H9 (cell line): ENCODE data around the gene PTPN21. TPM values are rescaled to one million over a fixed set of nuclear protein-coding genes. Genes with fewer than 3 reads are reported as not detected.

ENCODE experiments used
- DNase-seq: peaks from one replicate; pipeline ENCODE4 v3.0.0-alpha.2; 2017
- H2AFZ ChIP-seq: one replicate; pipeline ENCODE4 v1.6.1; 2013; ENCODE audit warnings: mild to moderate bottlenecking, low read length, control low read depth, moderate library complexity
- H2AK5ac ChIP-seq: 2 replicates; pipeline ENCODE4 v1.6.1; 2013; ENCODE audit warnings: low read length, control low read depth, mixed read lengths; ENCODE audit not compliant: insufficient read length
- H2BK120ac ChIP-seq: one replicate; pipeline ENCODE4 v1.6.1; 2013; ENCODE audit warnings: low read depth, mild to moderate bottlenecking, low read length, control low read depth, inconsistent platforms; ENCODE audit not compliant: poor library complexity, severe bottlenecking
- H2BK12ac ChIP-seq: 2 replicates; pipeline ENCODE4 v1.6.1; 2013; ENCODE audit warnings: low read length, control low read depth, mixed read lengths, low read depth; ENCODE audit not compliant: insufficient read length
- H2BK15ac ChIP-seq: 2 replicates; pipeline ENCODE4 v1.6.1; 2013; ENCODE audit warnings: low read depth, low read length, control low read depth
- H2BK20ac ChIP-seq: one replicate; pipeline ENCODE4 v1.6.1; 2013; ENCODE audit warnings: low read depth, mild to moderate bottlenecking, low read length, control low read depth, inconsistent platforms; ENCODE audit not compliant: poor library complexity, severe bottlenecking
- H2BK5ac ChIP-seq: 2 replicates; pipeline ENCODE4 v1.6.1; 2013; ENCODE audit warnings: low read length, control low read depth, mixed read lengths; ENCODE audit not compliant: insufficient read length
- H3K14ac ChIP-seq: 2 replicates; pipeline ENCODE4 v1.6.1; 2013; ENCODE audit warnings: low read length, control low read depth; ENCODE audit not compliant: insufficient read depth
- H3K18ac ChIP-seq: 2 replicates; pipeline ENCODE4 v1.6.1; 2013; ENCODE audit warnings: low read depth, mild to moderate bottlenecking, mixed read lengths, low read length, control low read depth; ENCODE audit not compliant: insufficient read length
- H3K23ac ChIP-seq: 2 replicates; pipeline ENCODE4 v1.6.1; 2013; ENCODE audit warnings: low read length, control low read depth, mixed read lengths, low read depth; ENCODE audit not compliant: insufficient read length
- H3K23me2 ChIP-seq: 2 replicates; pipeline ENCODE4 v1.6.1; 2013; ENCODE audit warnings: low read depth, mild to moderate bottlenecking, mixed read lengths, low read length, control low read depth; ENCODE audit not compliant: insufficient read length, poor library complexity, severe bottlenecking
- H3K27ac ChIP-seq: 2 replicates; pipeline ENCODE4 v1.5.1; 2013; ENCODE audit warnings: low read length, control low read depth, mixed read lengths, low read depth; ENCODE audit not compliant: insufficient read length
- H3K27me3 ChIP-seq: 2 replicates; pipeline ENCODE4 v1.6.1; 2013; ENCODE audit warnings: low read length, control low read depth, inconsistent platforms; ENCODE audit not compliant: insufficient read depth
- H3K4ac ChIP-seq: 2 replicates; pipeline ENCODE4 v1.6.1; 2013; ENCODE audit warnings: low read depth, mild to moderate bottlenecking, control low read depth, inconsistent platforms, low read length, moderate library complexity
- H3K4me1 ChIP-seq: 2 replicates; pipeline ENCODE4 v1.6.1; 2013; ENCODE audit warnings: low read length, control low read depth, inconsistent platforms; ENCODE audit not compliant: insufficient read depth
- H3K4me2 ChIP-seq: 2 replicates; pipeline ENCODE4 v1.6.1; 2013; ENCODE audit warnings: low read length, control low read depth, mixed read lengths; ENCODE audit not compliant: insufficient read length, insufficient read depth
- H3K56ac ChIP-seq: 2 replicates; pipeline ENCODE4 v1.6.1; 2013; ENCODE audit warnings: low read depth, mild to moderate bottlenecking, mixed read lengths, low read length, control low read depth; ENCODE audit not compliant: insufficient read length
- H3K79me1 ChIP-seq: 2 replicates; pipeline ENCODE4 v1.6.1; 2013; ENCODE audit warnings: low read depth, mild to moderate bottlenecking, moderate library complexity, low read length, control low read depth, inconsistent platforms; ENCODE audit not compliant: insufficient read depth, poor library complexity, severe bottlenecking
- H3K79me2 ChIP-seq: 2 replicates; pipeline ENCODE4 v1.6.1; 2013; ENCODE audit warnings: low read length, control low read depth, inconsistent platforms; ENCODE audit not compliant: insufficient read depth
- H3K9ac ChIP-seq: 2 replicates; pipeline ENCODE4 v1.6.1; 2013; ENCODE audit warnings: low read length, control low read depth, mixed read lengths; ENCODE audit not compliant: insufficient read length; ENCODE audit errors: extremely low read depth
- H3K9me3 ChIP-seq: one replicate; pipeline ENCODE4 v1.6.1; 2013; ENCODE audit warnings: low read depth, low read length, inconsistent platforms; ENCODE audit not compliant: control insufficient read depth
- H3T11ph ChIP-seq: one replicate; pipeline ENCODE4 v1.6.1; 2013; ENCODE audit warnings: mild to moderate bottlenecking, low read length, control low read depth, inconsistent platforms
- H4K20me1 ChIP-seq: one replicate; pipeline ENCODE4 v1.6.1; 2013; ENCODE audit not compliant: control insufficient read depth, insufficient read length, insufficient read depth
- H4K5ac ChIP-seq: 2 replicates; pipeline ENCODE4 v1.6.1; 2013; ENCODE audit warnings: low read depth, mild to moderate bottlenecking, mixed read lengths, low read length, control low read depth; ENCODE audit not compliant: insufficient read length
- H4K8ac ChIP-seq: replicated peaks from 2 replicates; pipeline ENCODE4 v1.6.1; 2013; ENCODE audit warnings: low read length, control low read depth, mixed read lengths, low read depth; ENCODE audit not compliant: insufficient read length
- H4K91ac ChIP-seq: 2 replicates; pipeline ENCODE4 v1.6.1; 2013; ENCODE audit warnings: low read depth, mild to moderate bottlenecking, moderate library complexity, mixed read lengths, low read length, control low read depth; ENCODE audit not compliant: insufficient read length
- H3K27ac Mint-ChIP-seq, 3 experiments: 2 replicates in 2 of 3; 3 replicates in 1 of 3; pipeline ENCODE4 v1.8.0; 2020 to 2021; ENCODE audit warnings: mixed read lengths in 3 of 3, mild to moderate bottlenecking in 1 of 3, moderate library complexity in 1 of 3
- H3K27me3 Mint-ChIP-seq: 2 replicates; pipeline ENCODE4 v1.8.0; 2021; ENCODE audit warnings: low read depth, mild to moderate bottlenecking, moderate library complexity, mixed read lengths
- H3K36me3 Mint-ChIP-seq, 3 experiments: 2 replicates in 2 of 3; 3 replicates in 1 of 3; pipeline ENCODE4 v1.8.0; 2020 to 2021; ENCODE audit warnings: low read depth in 3 of 3, mixed read lengths in 3 of 3; ENCODE audit not compliant: insufficient read depth in 1 of 3
- H3K4me1 Mint-ChIP-seq, 2 experiments: 2 replicates each; pipeline ENCODE4 v1.8.0; 2020; ENCODE audit warnings: mixed read lengths in 2 of 2
- H3K4me3 Mint-ChIP-seq, 2 experiments: 2 replicates in 1 of 2; 3 replicates in 1 of 2; pipeline ENCODE4 v1.8.0; 2020 to 2021; ENCODE audit warnings: mild to moderate bottlenecking in 2 of 2, mixed read lengths in 2 of 2, moderate library complexity in 1 of 2
- H3K9me3 Mint-ChIP-seq, 2 experiments: 2 replicates in 1 of 2; 3 replicates in 1 of 2; pipeline ENCODE4 v1.8.0; 2020; ENCODE audit warnings: mild to moderate bottlenecking in 2 of 2, mixed read lengths in 2 of 2, moderate library complexity in 1 of 2
- CTCF ChIP-seq: fragments of 200-600 bp; sonication (generic); conservative IDR thresholded peaks from 3 replicates; pipeline ENCODE4 v1.8.0; 2021; ENCODE audit warnings: antibody characterized with exemption, mild to moderate bottlenecking
- WGBS: extraction: QIAGEN DNeasy Blood & Tissue Kit; methylation state at CpG from one replicate; pipeline ENCODE4 v1.1.7; 2013; ENCODE audit warnings: missing lambda C conversion rate, low lambda C conversion rate, mixed read lengths; ENCODE audit not compliant: insufficient read length; ENCODE audit errors: extremely low coverage; 5-methylcytosine and 5-hydroxymethylcytosine counted together
- total RNA-seq: library from RNA; stranded (reverse); gene quantifications from 2 replicates; pipeline ENCODE4 v1.2.1, GENCODE V29; 2021

Gene PTPN21
- total RNA-seq, 1 experiment from 2014 or later, result 14.3 TPM

- Histone ChIP-seq H3T11ph (no peak overlapping the region), H3K14ac (0 out of 2 replicates have a peak overlapping the region, but pooled peaks have one; percentile 5), H3K79me1 (no peaks in the 10 kb centered on the region), H4K5ac (peak overlapping the region; percentile 1), H3K27ac (no peak overlapping the region), H3K4me1 (no peaks in the 10 kb centered on the region), H2BK5ac (no peak overlapping the region), H3K23me2 (peaks cover 3% of the 10 kb centered on the region), H4K91ac (no peak overlapping the region), H3K9ac (peak overlapping the region; percentile 27), H3K4ac (no peak overlapping the region), H2AK5ac (no peak overlapping the region), H3K27me3 (no peaks in the 10 kb centered on the region), H3K79me2 (peaks cover 3% of the 10 kb centered on the region; the same call in 1 of the 2 replicates), H2AFZ (no peak overlapping the region), H3K23ac (no peak overlapping the region), H2BK15ac (no peak overlapping the region), H2BK120ac (no peak overlapping the region), H4K20me1 (no peaks in the 10 kb centered on the region), H2BK12ac (no peak overlapping the region), H2BK20ac (no peak overlapping the region), H3K9me3 (no peaks in the 10 kb centered on the region), H4K8ac (no peak overlapping the region), H3K4me2 (peak overlapping the region; percentile 79), H3K56ac (no peak overlapping the region), H3K18ac (no peak overlapping the region)
- Mint-ChIP-seq H3K27me3 (peaks cover 1% of the 10 kb centered on the region; the same call in 1 of the 2 replicates), H3K36me3 (peaks cover 9 to 22% (median 16%) of the 10 kb centered on the region in 3 experiments; a peak in 6 of 7 replicates), H3K4me3 (peak overlapping the region; percentile 88 to 93), H3K27ac (peak overlapping the region in 2 of 3 experiments; percentile 32 to 92; a peak in 3 of 7 replicates), H3K9me3 (no peaks in the 10 kb centered on the region), H3K4me1 (peaks cover 19 to 21% of the 10 kb centered on the region in 2 experiments)
- no CpG with 5 or more reads among the region's 5 CpGs for WGBS
- TF ChIP-seq CTCF, result no peak
- no peak for DNase-seq
Observed at GRCh38 chr14:88562532-88562830, 7.7 kb upstream of the PTPN21 start.
